Activated T-cell treated with anti-CD3 and anti-CD28 coated beads, Interleukin-2, amount 50 U/mL, for 72 hours (primary cell): ENCODE results near the gene ASTN2. TPM values are rescaled to one million over a fixed set of nuclear protein-coding genes. Genes with fewer than 3 reads are reported as not detected.

Source experiments
- ATAC-seq, 2 donors: fragments of 150-1000 bp; cut with Tn5 transposase; replicated peaks in 1 of 2; 2 replicates each; pipeline ENCODE4 v1.10.0; 2021; ENCODE audit warnings: moderate library complexity in 2 of 2, mild to moderate bottlenecking in 1 of 2
- DNase-seq, 2 donors: peaks; one replicate each; pipeline ENCODE4 v3.0.0; 2021 to 2022; ENCODE audit warnings: mixed read lengths in 1 of 2
- H3K27ac Mint-ChIP-seq: one replicate; pipeline ENCODE4 v1.8.0; 2022; ENCODE audit warnings: mild to moderate bottlenecking, moderate library complexity, mixed read lengths
- H3K27me3 Mint-ChIP-seq: one replicate; pipeline ENCODE4 v1.8.0; 2022; ENCODE audit warnings: low read depth, mixed read lengths
- H3K36me3 Mint-ChIP-seq, 2 donors: one replicate each; pipeline ENCODE4 v1.8.0; 2022; ENCODE audit warnings: mixed read lengths in 2 of 2, mild to moderate bottlenecking in 1 of 2; ENCODE audit not compliant: insufficient read depth in 2 of 2
- H3K4me1 Mint-ChIP-seq: one replicate; pipeline ENCODE4 v1.8.0; 2022; ENCODE audit warnings: low read depth, mixed read lengths
- H3K4me3 Mint-ChIP-seq, 2 donors: one replicate each; pipeline ENCODE4 v1.8.0; 2022; ENCODE audit warnings: mild to moderate bottlenecking in 2 of 2, mixed read lengths in 2 of 2, moderate library complexity in 2 of 2
- H3K9me3 Mint-ChIP-seq, 2 donors: one replicate each; pipeline ENCODE4 v1.8.0; 2022; ENCODE audit warnings: mixed read lengths in 2 of 2
- total RNA-seq, 2 donors: library from RNA; stranded (reverse); gene quantifications; one replicate each; pipeline ENCODE4 v1.2.3, GENCODE V29; 2022

ASTN2 gene
- total RNA-seq, 2 donors from 2014 or later = 4.2 to 5.6 TPM

DNA sequence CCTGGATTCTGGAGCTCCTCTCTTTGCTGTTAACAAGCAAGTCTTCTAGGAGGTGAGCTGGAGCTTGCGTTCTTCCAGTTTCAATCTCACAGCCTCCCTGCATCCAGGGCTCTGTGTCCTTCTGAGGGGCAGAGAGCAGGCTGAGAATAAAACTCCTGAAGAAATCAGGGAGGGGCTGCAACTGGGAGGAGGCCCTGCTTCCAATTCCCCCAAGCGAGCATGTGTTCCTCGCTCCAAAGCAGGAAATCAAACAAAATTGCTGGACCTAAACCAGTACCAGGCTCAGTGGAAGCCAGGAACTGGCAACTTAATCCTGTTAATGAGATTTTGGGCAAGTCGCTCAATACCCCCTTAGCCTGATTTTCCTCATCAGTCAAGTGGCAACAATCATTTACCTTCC is 181.8 kb downstream of the ASTN2 start:
- ATAC-seq (no peak), DNase-seq (no peak)
- no peak overlapping the region for H3K27ac Mint-ChIP-seq
- no peak overlapping the region for H3K4me3 Mint-ChIP-seq
- peaks cover 0 to 2% of the 10 kb centered on the region in 2 donors for H3K36me3 Mint-ChIP-seq
- H3K27me3 Mint-ChIP-seq = no peaks in the 10 kb centered on the region
- H3K4me1 Mint-ChIP-seq = no peaks in the 10 kb centered on the region
- H3K9me3 Mint-ChIP-seq = peaks cover 5% of the 10 kb centered on the region in 2 donors

GRCh38 chr9:117232281-117232680 is 182.6 kb downstream of the ASTN2 start:
- Mint-ChIP-seq H3K27ac (no peak overlapping the region), H3K4me3 (no peak overlapping the region), H3K9me3 (peaks cover 5% of the 10 kb centered on the region in 2 donors), H3K4me1 (no peaks in the 10 kb centered on the region), H3K36me3 (peaks cover 0 to 2% of the 10 kb centered on the region in 2 donors), H3K27me3 (no peaks in the 10 kb centered on the region)
- DNase-seq (no peak), ATAC-seq (no peak)

DNA sequence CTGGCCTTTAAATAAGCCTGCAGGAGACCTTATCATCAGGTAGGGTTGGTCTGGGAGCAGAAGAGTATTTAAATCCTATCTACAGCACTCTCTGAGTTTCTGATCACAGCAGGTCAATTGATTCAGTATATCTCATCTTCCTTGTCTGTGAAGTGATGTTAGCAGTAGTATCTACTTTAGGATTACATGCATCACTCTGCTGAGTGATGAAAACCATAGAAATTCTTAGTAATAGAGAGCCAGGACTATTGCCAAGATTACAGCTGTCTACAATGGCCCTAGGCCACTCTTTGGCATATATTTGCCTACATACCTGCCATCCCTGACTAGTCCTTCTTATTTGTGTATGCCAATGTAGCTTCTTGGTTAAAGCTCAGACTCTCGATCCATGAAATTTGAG is 183.8 kb downstream of the ASTN2 start:
- Mint-ChIP-seq H3K27ac (no peak overlapping the region), H3K9me3 (peaks cover 5% of the 10 kb centered on the region in 2 donors), H3K36me3 (peaks cover 0 to 2% of the 10 kb centered on the region in 2 donors), H3K4me1 (no peaks in the 10 kb centered on the region), H3K4me3 (no peak overlapping the region), H3K27me3 (no peaks in the 10 kb centered on the region)
- DNase-seq = no peak
- ATAC-seq = no peak

- Mint-ChIP-seq H3K9me3 (peaks cover 0 to 7% of the 10 kb centered on the region in 2 donors), H3K4me1 (no peaks in the 10 kb centered on the region), H3K36me3 (no peaks in the 10 kb centered on the region), H3K27me3 (no peaks in the 10 kb centered on the region), H3K4me3 (no peak overlapping the region), H3K27ac (no peak overlapping the region)
- DNase-seq = no peak
- no peak for ATAC-seq
These were observed 190.2 kb downstream of the ASTN2 start for GRCh38 chr9:117224695-117225094.

GRCh38 chr9:117218951-117219350 is 195.9 kb downstream of the ASTN2 start:
- no peak overlapping the region for H3K4me3 Mint-ChIP-seq
- no peaks in the 10 kb centered on the region for H3K4me1 Mint-ChIP-seq
- DNase-seq = no peak
- H3K36me3 Mint-ChIP-seq = no peaks in the 10 kb centered on the region
- no peaks in the 10 kb centered on the region for H3K27me3 Mint-ChIP-seq
- H3K9me3 Mint-ChIP-seq = peaks cover 2 to 4% of the 10 kb centered on the region in 2 donors
- no peak overlapping the region for H3K27ac Mint-ChIP-seq
- no peak for ATAC-seq

GRCh38 chr9:117214416-117214815 is 200.4 kb downstream of the ASTN2 start:
- H3K4me3 Mint-ChIP-seq = no peak overlapping the region
- H3K27me3 Mint-ChIP-seq = no peaks in the 10 kb centered on the region
- no peak overlapping the region for H3K27ac Mint-ChIP-seq

GRCh38 chr9:117211280-117211679 is 203.6 kb downstream of the ASTN2 start:
- Mint-ChIP-seq H3K4me3 (no peak overlapping the region), H3K27me3 (no peaks in the 10 kb centered on the region)

More at GRCh38 chr9:117214416-117214815, 200.4 kb downstream of the ASTN2 start:
- H3K4me1 Mint-ChIP-seq = no peaks in the 10 kb centered on the region
- no peaks in the 10 kb centered on the region for H3K36me3 Mint-ChIP-seq
- DNase-seq (no peak), ATAC-seq (no peak)
- peaks cover 6 to 12% of the 10 kb centered on the region in 2 donors for H3K9me3 Mint-ChIP-seq

DNA sequence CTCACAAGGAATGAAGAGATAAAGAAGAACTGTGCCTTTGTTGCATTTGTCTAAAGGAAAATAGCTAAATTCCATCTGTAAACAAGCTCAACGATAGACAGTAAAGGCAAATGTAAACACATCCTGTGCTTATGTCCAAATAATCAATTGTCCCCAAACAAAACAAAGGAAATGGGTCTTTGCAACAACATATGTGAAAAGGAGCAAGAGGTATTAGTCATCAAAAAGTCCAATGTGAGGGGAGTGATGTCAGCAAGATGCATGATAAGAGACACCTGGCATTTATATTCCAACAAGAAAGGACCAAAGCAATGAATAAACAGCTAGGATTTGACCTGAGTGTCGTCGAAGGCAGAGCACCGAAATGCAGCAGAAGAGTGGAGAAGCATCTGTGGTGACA is 209.1 kb downstream of the ASTN2 start:
- H3K36me3 Mint-ChIP-seq = peaks cover 2% of the 10 kb centered on the region in 2 donors
- no peak for DNase-seq
- H3K4me3 Mint-ChIP-seq = no peak overlapping the region
- peaks cover 11% of the 10 kb centered on the region in 2 donors for H3K9me3 Mint-ChIP-seq
- no peaks in the 10 kb centered on the region for H3K27me3 Mint-ChIP-seq
- ATAC-seq = no peak
- no peaks in the 10 kb centered on the region for H3K4me1 Mint-ChIP-seq
- H3K27ac Mint-ChIP-seq = no peak overlapping the region

More at GRCh38 chr9:117211280-117211679, 203.6 kb downstream of the ASTN2 start:
- Mint-ChIP-seq H3K36me3 (peaks cover 0 to 2% of the 10 kb centered on the region in 2 donors), H3K27ac (no peak overlapping the region), H3K4me1 (no peaks in the 10 kb centered on the region), H3K9me3 (peaks cover 12% of the 10 kb centered on the region in 2 donors)
- ATAC-seq (no peak), DNase-seq (no peak)

DNA sequence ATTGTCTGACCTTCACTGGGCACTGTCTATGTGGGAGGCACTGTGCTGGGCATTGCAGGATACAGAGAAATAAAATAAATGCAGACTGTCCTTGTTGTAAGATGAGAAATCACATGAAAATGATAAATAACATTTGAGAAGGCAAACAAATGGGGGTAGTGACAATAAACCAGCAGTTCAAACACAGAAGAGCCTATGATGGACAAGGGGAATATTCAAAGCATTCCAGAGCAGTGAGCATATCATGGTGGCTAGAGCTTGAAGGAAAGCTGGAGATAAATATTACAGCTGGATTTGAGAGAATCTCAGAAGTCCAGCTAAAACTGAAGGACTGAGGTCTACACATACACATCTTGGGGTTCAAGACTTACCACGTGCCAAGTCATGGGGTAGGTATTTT is 209.9 kb downstream of the ASTN2 start:
- peaks cover 2 to 4% of the 10 kb centered on the region in 2 donors for H3K36me3 Mint-ChIP-seq
- H3K27ac Mint-ChIP-seq = no peak overlapping the region
- H3K27me3 Mint-ChIP-seq = no peaks in the 10 kb centered on the region
- H3K4me1 Mint-ChIP-seq = no peaks in the 10 kb centered on the region
- H3K9me3 Mint-ChIP-seq = peaks cover 7 to 11% of the 10 kb centered on the region in 2 donors
- no peak for DNase-seq
- H3K4me3 Mint-ChIP-seq = no peak overlapping the region
- ATAC-seq = no peak

GRCh38 chr9:117191504-117192261 is 223.2 kb downstream of the ASTN2 start:
- Mint-ChIP-seq H3K4me3 (no peak overlapping the region), H3K27me3 (no peaks in the 10 kb centered on the region), H3K36me3 (no peaks in the 10 kb centered on the region), H3K27ac (no peak overlapping the region), H3K9me3 (peaks cover 11 to 15% of the 10 kb centered on the region in 2 donors), H3K4me1 (no peaks in the 10 kb centered on the region)
- ATAC-seq (no peak), DNase-seq (no peak)

- Mint-ChIP-seq H3K27me3 (no peaks in the 10 kb centered on the region), H3K36me3 (no peaks in the 10 kb centered on the region), H3K4me3 (no peak overlapping the region), H3K9me3 (peaks cover 0 to 8% of the 10 kb centered on the region in 2 donors), H3K4me1 (no peaks in the 10 kb centered on the region), H3K27ac (no peak overlapping the region)
- DNase-seq = no peak
- ATAC-seq = no peak
These were observed 225.7 kb downstream of the ASTN2 start for GRCh38 chr9:117189121-117189520.

- Mint-ChIP-seq H3K4me3 (no peak overlapping the region), H3K36me3 (no peaks in the 10 kb centered on the region), H3K27ac (no peak overlapping the region), H3K27me3 (no peaks in the 10 kb centered on the region), H3K4me1 (no peaks in the 10 kb centered on the region), H3K9me3 (peaks cover 0 to 8% of the 10 kb centered on the region in 2 donors)
- DNase-seq (no peak), ATAC-seq (no peak)
These were observed 226.5 kb downstream of the ASTN2 start for GRCh38 chr9:117188394-117188793.

GRCh38 chr9:117187498-117187897 is 227.4 kb downstream of the ASTN2 start:
- no peak for ATAC-seq
- no peak for DNase-seq
- H3K4me3 Mint-ChIP-seq = no peak overlapping the region
- no peak overlapping the region for H3K27ac Mint-ChIP-seq
- H3K9me3 Mint-ChIP-seq = peaks cover 0 to 7% of the 10 kb centered on the region in 2 donors
- H3K4me1 Mint-ChIP-seq = no peaks in the 10 kb centered on the region
- H3K36me3 Mint-ChIP-seq = no peaks in the 10 kb centered on the region
- no peaks in the 10 kb centered on the region for H3K27me3 Mint-ChIP-seq

DNA sequence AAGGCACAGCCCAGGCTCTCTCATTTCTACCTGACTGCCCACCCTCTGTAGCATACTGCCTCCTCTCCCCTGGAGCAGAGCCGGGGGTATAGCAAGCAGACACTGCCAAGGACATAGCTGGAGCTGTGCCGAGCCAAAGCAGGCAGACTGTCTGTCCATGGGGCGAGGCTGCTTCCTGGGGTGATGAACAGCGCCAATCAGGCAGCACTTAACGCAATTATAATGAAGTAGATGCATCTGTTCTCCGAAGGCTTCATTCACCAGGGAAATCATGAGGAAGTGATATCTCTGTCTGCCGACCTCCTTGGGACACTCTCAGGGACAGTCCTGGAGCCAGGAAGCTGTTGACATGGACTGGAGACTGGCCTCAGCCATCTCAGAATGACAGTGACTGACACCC is 230.7 kb downstream of the ASTN2 start:
- peaks cover 7 to 8% of the 10 kb centered on the region in 2 donors for H3K9me3 Mint-ChIP-seq
- no peak for DNase-seq
- H3K27ac Mint-ChIP-seq = no peak overlapping the region
- peaks cover 0 to 4% of the 10 kb centered on the region in 2 donors for H3K36me3 Mint-ChIP-seq
- ATAC-seq = no peak
- no peaks in the 10 kb centered on the region for H3K27me3 Mint-ChIP-seq
- H3K4me1 Mint-ChIP-seq = no peaks in the 10 kb centered on the region
- H3K4me3 Mint-ChIP-seq = no peak overlapping the region
